Measurements from ENCODE around the gene ANKRD30A.
"Not testable (repeated sequence)": the region's sequence is repeated elsewhere in the genome, so short reads cannot be mapped to it uniquely, and the experiment has no call there.

ANKRD30A gene

GRCh38 chr10:37125191-37125732, at the start of gene ANKRD30A:
TSS of gene ANKRD30A (plus strand) at chr10:37125598. CDS start at chr10:37125788, 190 bp downstream.
- DNase-seq: no peak

- not testable (repeated sequence) for DNase-seq
These were observed 49.3 kb upstream of the ANKRD30A start for GRCh38 chr10:37076083-37076482.

- DNase-seq: no peak
These were observed 29.4 kb upstream of the ANKRD30A start for GRCh38 chr10:37095792-37096573.

GRCh38 chr10:37101261-37101660, 24.1 kb upstream of the ANKRD30A start:
- DNase-seq: no peak

GRCh38 chr10:37109000-37109399, 16.4 kb upstream of the ANKRD30A start:
- DNase-seq: no peak

GRCh38 chr10:37124532-37124931, 866 bp upstream of the ANKRD30A start:
- no peak for DNase-seq

- DNase-seq: no peak
These were observed 523 bp downstream of the ANKRD30A start for GRCh38 chr10:37125921-37126320.

- DNase-seq: no peak
These were observed 21.0 kb downstream of the ANKRD30A start for GRCh38 chr10:37146443-37146842.

- DNase-seq: not testable (repeated sequence)
These were observed 37.0 kb downstream of the ANKRD30A start for GRCh38 chr10:37162430-37162829.

GRCh38 chr10:37171945-37172344, 46.5 kb downstream of the ANKRD30A start:
- not testable (repeated sequence) for DNase-seq

- DNase-seq: not testable (repeated sequence)
These were observed 52.9 kb downstream of the ANKRD30A start for GRCh38 chr10:37178296-37178695.

GRCh38 chr10:37182719-37183118, 57.3 kb downstream of the ANKRD30A start:
- not testable (repeated sequence) for DNase-seq

- no peak for DNase-seq
These were observed 80.7 kb downstream of the ANKRD30A start for GRCh38 chr10:37206132-37206531.

- DNase-seq: no peak
These were observed 95.5 kb downstream of the ANKRD30A start for GRCh38 chr10:37220866-37221265.

- no peak for DNase-seq
These were observed 96.6 kb downstream of the ANKRD30A start for GRCh38 chr10:37222046-37222445.

GRCh38 chr10:37225163-37225562, 99.8 kb downstream of the ANKRD30A start:
- no peak for DNase-seq

GRCh38 chr10:37226524-37226923, 101.1 kb downstream of the ANKRD30A start:
- no peak for DNase-seq

- DNase-seq: no peak
These were observed 109.3 kb downstream of the ANKRD30A start for GRCh38 chr10:37234692-37235091.

GRCh38 chr10:37236093-37236492, 110.7 kb downstream of the ANKRD30A start:
- DNase-seq: no peak

- no peak for DNase-seq
These were observed 114.8 kb downstream of the ANKRD30A start for GRCh38 chr10:37240223-37240622.

GRCh38 chr10:37246637-37247036, 121.2 kb downstream of the ANKRD30A start:
- no peak for DNase-seq

- DNase-seq: not testable (repeated sequence)
These were observed 130.4 kb downstream of the ANKRD30A start for GRCh38 chr10:37255837-37256236.

- no peak for DNase-seq
These were observed 137.9 kb downstream of the ANKRD30A start for GRCh38 chr10:37263304-37263703.

GRCh38 chr10:37268266-37268665, 142.9 kb downstream of the ANKRD30A start:
- no peak for DNase-seq

All from CD4-positive, alpha-beta T cell treated with Interleukin-10 for 1 hour (primary cell).